WERI-Rb-1 (cell line): Measurements from ENCODE around the gene ECE2.

Source experiments
- DNase-seq: peaks from one replicate; pipeline ENCODE4 v3.0.0-alpha.2; 2020
- H3K27ac ChIP-seq: fragments of 250-450 bp; sonication (Bioruptor Pico); 2 replicates; pipeline ENCODE4 v1.5.1; 2020; ENCODE audit warnings: mild to moderate bottlenecking, moderate library complexity
- H3K27me3 ChIP-seq: fragments of 250-450 bp; sonication (Bioruptor Pico); 2 replicates; pipeline ENCODE4 v1.5.1; 2021; ENCODE audit warnings: mild to moderate bottlenecking, low read depth, moderate library complexity; ENCODE audit not compliant: insufficient read depth, severe bottlenecking
- H3K36me3 ChIP-seq: fragments of 250-450 bp; sonication (Bioruptor Pico); 2 replicates; pipeline ENCODE4 v1.5.1; 2020; ENCODE audit warnings: mild to moderate bottlenecking, moderate library complexity
- H3K4me3 ChIP-seq: 2 replicates; pipeline ENCODE4 v1.5.1; 2011; ENCODE audit warnings: low read depth, mild to moderate bottlenecking, control low read depth, low read length
- H3K9me3 ChIP-seq: fragments of 250-450 bp; sonication (Bioruptor Pico); 2 replicates; pipeline ENCODE4 v1.5.1; 2021; ENCODE audit warnings: mild to moderate bottlenecking, moderate library complexity; ENCODE audit not compliant: severe bottlenecking
- TF ChIP-seq, protein P1 (sequence below): IDR thresholded peaks from 2 replicates; pipeline ENCODE4 v1.5.1; 2011; ENCODE audit warnings: low read depth, mild to moderate bottlenecking, control low read depth, inconsistent platforms, low read length

Gene ECE2

DNA sequence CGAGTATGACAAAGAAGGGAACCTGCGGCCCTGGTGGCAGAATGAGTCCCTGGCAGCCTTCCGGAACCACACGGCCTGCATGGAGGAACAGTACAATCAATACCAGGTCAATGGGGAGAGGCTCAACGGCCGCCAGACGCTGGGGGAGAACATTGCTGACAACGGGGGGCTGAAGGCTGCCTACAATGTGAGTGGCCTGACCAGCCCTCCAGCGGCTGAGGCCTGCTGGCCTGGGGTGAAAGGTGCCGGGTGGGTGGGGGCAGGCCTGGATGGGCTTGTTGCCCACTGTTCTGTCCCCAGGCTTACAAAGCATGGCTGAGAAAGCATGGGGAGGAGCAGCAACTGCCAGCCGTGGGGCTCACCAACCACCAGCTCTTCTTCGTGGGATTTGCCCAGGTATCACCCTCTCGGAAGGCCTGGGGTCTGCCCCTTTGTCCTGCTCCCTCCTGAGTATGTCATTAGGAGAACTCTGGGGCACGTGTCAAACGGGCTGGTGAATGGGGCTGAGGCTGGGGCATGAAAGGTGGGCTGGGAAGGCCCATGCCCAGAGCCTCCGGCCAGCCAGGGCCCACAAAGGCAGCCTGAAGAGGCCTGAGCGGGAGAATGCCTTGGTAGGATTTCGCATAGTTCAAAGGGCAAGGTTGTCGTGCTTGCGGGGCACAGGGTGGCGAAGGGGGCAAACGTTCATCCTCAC, 15.4 kb downstream of the ECE2 start:
- Histone ChIP-seq H3K9me3 (no peaks in the 10 kb centered on the region), H3K27me3 (no peaks in the 10 kb centered on the region), H3K27ac (no peak overlapping the region), H3K36me3 (no peaks in the 10 kb centered on the region), H3K4me3 (no peak overlapping the region)
- TF ChIP-seq, protein P1, sequence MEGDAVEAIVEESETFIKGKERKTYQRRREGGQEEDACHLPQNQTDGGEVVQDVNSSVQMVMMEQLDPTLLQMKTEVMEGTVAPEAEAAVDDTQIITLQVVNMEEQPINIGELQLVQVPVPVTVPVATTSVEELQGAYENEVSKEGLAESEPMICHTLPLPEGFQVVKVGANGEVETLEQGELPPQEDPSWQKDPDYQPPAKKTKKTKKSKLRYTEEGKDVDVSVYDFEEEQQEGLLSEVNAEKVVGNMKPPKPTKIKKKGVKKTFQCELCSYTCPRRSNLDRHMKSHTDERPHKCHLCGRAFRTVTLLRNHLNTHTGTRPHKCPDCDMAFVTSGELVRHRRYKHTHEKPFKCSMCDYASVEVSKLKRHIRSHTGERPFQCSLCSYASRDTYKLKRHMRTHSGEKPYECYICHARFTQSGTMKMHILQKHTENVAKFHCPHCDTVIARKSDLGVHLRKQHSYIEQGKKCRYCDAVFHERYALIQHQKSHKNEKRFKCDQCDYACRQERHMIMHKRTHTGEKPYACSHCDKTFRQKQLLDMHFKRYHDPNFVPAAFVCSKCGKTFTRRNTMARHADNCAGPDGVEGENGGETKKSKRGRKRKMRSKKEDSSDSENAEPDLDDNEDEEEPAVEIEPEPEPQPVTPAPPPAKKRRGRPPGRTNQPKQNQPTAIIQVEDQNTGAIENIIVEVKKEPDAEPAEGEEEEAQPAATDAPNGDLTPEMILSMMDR: no peak
- no peak for DNase-seq

- DNase-seq: no peak
- Histone ChIP-seq H3K27me3 (no peaks in the 10 kb centered on the region), H3K4me3 (no peak overlapping the region), H3K27ac (no peak overlapping the region), H3K36me3 (no peaks in the 10 kb centered on the region), H3K9me3 (no peaks in the 10 kb centered on the region)
- TF ChIP-seq, protein P1: no peak
Measured at GRCh38 chr3:184291738-184292445, 16.1 kb downstream of the ECE2 start.

- Histone ChIP-seq H3K27me3 (no peaks in the 10 kb centered on the region), H3K36me3 (peaks cover 9% of the 10 kb centered on the region), H3K9me3 (no peaks in the 10 kb centered on the region), H3K27ac (no peak overlapping the region), H3K4me3 (no peak overlapping the region)
- DNase-seq: no peak
- TF ChIP-seq, protein P1: no peak
Measured at GRCh38 chr3:184295771-184296170, 19.9 kb downstream of the ECE2 start.

GRCh38 chr3:184296616-184297015, 20.8 kb downstream of the ECE2 start:
- H3K4me3 ChIP-seq: no peak overlapping the region
- no peak for DNase-seq

DNA sequence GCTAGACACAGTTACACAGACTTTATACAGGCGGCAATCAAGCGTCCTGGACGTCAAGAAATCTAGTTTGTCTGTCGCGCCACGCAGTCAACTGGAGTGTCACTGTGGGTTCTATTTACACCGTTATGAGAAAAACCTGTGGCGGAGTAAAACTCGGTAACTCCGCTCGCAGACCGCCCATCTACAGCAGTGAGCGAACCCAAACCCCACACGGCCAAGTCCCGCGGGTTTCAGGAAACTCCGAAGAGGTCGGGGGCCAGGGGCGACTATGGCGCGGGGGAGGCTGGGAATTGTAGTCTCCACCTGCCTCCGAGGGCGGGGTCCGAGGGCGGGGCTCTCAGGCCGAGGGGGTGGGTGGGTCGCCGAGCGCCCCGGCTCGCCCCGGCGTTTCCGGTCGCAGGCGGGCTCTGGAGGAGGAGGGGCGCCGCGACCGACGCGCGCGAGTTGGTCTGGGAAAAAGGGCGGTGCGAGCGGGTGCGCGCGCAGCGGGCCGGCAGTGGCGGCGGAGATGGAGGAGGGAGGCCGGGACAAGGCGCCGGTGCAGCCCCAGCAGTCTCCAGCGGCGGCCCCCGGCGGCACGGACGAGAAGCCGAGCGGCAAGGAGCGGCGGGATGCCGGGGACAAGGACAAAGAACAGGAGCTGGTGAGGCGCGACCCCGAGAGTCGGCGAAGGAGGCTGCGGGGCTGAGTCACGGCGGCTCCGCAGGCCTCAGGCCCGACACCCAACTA, 23.1 kb downstream of the ECE2 start, which contains the start of gene PSMD2:
Gene PSMD2, plus strand, starts transcription at position 483 of the 729 bp plus-strand sequence. Its CDS starts 26 bp downstream, at position 509.
- Histone ChIP-seq H3K36me3 (peaks cover 40% of the 10 kb centered on the region), H3K27ac (peak within 1 kb of the TSS; percentile 72), H3K27me3 (no peaks in the 10 kb centered on the region), H3K9me3 (no peaks in the 10 kb centered on the region), H3K4me3 (peak within 1 kb of the TSS; percentile 64)
- TF ChIP-seq, protein P1: no peak
- peak; percentile 97 for DNase-seq

More at GRCh38 chr3:184296616-184297015, 20.8 kb downstream of the ECE2 start:
- TF ChIP-seq, protein P1: no peak
- no peak overlapping the region for H3K27ac ChIP-seq
- peaks cover 17% of the 10 kb centered on the region for H3K36me3 ChIP-seq
- H3K9me3 ChIP-seq: no peaks in the 10 kb centered on the region
- no peaks in the 10 kb centered on the region for H3K27me3 ChIP-seq
